GM10847 (cell line): ENCODE measurements around the gene SPATS2L.

Source experiments
- POLR2A ChIP-seq: IDR thresholded peaks from 2 replicates; pipeline ENCODE4 v1.6.1; 2011; ENCODE audit not compliant: insufficient read length; ENCODE audit errors: extremely low read depth

Gene SPATS2L

DNA sequence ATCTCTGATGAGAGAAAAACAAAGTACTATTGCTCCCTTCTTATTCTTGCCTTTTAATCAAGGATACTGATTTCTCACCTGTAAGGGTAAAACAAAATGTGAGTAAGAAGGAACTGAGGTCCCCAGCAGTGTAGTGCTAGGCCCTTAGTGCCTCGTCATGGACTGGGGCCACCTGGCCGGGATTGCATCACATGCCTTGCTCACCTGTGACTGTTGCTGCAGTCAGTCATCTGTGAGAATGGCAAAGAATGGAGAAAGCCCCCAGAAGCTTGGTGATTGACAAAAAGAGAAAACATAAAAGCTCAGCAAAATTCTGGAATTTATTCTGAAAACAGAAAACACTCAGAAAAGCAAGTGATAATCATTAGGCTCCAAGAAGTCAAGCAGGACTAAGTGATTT is 63.4 kb downstream of the SPATS2L start:
- TF ChIP-seq POLR2A = no peak

DNA sequence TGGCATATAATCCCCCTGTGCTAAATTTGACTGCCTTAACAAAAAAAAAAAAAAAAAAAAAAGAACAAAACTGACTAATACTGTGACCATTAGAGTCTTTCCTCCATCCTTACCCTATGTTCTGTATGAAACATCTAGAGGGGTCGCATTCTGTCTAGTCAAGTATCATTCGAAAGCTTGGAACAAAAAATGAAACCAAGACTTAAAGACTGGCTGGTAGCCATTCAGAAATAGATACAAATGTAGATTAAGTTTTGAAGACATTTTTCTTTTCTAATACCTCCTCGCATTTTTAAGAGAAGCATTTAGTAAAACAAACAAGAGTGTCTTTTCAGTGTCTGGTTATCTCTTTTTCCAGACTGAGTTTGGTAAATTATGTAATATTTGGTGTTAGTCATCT is 66.7 kb downstream of the SPATS2L start:
- TF ChIP-seq POLR2A = no peak

DNA sequence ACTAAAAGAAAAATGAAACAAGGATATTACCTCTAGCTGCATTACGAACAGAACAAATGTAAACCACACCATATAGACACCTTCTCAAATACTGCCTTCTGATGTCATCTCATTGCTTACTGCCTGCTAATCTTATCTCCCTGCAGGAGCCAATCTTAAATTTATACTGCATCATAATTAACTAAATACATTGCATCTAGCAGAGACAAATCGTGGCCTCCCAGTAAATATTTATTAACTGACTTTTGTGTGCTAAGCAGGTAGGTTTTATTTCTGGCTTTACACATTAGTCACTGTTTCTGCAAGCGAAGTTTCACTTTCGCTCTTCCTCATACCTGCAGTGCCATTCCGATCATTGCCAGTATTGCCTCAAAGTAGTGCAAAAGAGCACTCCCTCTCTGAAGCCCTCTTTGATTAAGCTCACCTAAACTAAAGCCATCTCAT is 67.5 kb downstream of the SPATS2L start:
- TF ChIP-seq POLR2A = no peak

DNA sequence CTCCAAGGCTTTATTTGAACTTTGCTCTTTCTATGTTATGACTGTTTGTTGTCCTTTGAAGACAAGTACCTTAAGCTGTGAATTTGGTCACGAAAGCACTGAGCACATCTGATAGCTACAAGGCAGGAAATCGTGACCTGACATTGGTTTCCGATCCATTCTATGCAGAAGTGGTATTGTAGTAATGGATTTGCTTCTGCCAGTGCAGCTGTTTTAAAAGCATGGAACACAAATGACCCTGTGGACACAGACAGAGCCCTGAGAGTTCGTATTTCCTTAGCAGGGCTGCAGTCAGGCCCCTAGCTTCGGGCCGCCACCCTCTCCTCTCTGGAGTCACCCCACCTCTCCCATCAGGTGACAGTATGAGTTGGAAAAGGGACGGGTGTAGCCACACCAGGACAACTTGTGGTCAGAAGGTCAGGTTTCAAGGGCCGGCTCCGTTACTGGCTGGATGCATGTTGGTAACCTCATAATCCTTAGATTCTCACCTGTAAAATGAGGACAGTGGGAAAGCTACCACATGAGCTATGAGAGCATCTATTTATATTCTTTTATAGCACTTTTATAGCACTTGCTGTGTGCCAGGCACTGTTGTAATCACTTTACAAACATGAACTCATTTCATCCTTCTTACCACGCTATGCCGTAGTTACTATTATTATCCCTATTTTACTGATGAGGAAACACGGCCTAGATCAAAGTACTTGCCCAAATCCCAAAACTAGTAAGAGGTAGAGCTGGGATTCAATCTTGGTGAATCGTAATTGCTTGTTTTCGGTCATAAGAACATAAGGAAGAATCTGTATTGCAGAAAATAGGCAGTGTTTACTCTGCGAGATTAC is 70.2 kb downstream of the SPATS2L start:
- no peak for TF ChIP-seq POLR2A

DNA sequence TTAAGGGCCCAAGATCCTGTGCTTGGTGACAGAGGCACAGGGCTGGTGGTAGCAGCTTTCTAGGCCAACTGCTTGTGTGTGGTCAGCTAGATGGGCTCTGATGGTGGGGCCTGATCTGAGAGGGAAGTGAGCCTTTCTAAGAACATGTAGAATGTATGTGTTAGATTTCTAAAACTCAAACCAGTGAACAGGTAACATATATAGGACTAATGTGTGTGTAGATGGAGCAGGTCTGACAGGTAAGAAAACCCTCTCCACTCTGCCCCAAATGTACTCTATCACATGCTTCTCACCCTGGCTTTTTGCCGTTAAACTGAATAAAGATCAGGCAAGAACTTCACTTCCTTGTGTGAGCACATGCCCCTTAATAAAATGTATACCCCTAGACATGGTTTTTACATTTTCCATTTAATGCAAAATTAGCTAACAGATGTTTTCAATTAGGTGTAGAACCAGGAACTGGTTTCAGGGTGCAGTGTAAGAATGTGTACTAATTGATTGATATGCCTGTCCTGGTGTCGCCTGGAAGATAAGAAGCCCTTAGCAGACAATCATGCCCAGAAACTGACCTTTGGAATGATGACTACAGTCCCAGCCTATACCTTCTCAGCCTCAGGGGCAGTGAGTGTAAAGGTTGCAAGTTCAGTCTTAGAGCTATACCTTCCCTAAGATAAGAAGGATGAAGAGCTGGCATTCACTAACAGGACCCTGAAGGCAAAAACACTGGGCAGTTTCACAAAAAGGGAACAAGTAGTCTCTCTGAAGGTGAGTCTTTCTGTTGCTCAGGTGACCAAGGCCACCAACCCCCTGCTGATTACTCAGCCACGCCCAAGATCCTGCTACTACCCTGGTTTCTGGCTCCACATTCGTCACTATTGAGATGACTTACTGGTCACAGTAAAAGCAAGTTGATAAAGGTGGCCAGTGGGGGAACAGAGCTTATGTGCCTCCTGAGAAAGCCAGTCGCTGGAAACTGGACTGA is 71.2 kb downstream of the SPATS2L start:
- no peak for TF ChIP-seq POLR2A

DNA sequence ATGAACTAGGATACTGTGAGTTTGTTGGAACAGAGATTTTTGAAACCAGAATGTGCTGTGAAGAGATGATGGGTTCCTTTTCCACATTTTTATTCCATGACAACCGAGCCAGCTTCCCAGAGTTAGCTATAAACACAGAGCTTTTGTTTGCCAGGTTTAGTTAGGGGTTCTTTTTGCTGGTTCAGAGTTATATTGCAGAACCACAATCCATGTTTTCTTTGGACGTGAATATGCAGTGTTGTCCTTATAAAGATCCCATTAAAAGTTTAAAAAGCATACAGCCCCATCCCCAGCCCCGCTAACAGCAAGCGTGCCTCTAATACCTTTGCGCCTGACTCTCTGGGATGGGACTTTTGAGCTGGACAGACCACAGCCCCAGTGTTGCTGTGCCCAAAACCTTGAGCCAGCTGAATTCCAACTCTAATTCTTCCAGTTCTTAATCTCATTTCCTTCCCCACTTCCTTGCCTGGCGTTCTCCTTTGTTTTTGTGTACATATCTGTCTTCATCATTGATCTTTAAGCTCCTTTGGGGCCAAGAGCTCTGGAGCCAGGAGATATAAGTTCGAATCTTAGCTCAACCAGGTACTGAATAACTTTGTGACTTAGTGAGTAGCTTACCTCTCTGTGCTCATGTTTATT is 72.3 kb downstream of the SPATS2L start:
- no peak for TF ChIP-seq POLR2A

DNA sequence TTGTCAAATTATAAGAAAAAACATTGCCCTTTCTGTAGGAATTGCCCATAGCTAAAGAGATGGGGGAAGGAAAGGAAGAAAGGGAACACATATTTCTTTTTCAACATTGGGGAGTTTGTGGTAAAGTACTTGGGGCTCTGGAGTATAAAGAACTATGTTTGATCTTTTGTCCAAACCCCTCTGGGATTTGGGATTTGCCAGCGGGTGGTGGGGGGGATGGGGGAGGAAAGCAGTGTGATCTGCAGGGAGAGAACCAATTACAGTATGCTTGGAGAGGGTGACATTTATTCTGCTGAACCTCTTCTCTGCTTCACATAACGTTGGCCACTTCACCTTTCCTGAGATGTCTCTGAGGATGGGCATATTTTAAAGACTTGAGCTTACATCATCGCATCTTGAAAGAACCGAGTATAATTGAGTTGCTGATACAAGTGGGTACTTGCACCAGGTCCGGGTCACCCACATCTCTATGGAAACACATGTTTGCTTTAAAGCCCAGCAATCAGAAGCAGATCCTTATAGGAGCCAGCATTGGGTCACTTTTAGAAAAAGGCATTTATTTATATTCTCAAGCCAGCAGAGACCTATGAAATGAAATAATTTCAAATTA is 73.1 kb downstream of the SPATS2L start:
- no peak for TF ChIP-seq POLR2A

DNA sequence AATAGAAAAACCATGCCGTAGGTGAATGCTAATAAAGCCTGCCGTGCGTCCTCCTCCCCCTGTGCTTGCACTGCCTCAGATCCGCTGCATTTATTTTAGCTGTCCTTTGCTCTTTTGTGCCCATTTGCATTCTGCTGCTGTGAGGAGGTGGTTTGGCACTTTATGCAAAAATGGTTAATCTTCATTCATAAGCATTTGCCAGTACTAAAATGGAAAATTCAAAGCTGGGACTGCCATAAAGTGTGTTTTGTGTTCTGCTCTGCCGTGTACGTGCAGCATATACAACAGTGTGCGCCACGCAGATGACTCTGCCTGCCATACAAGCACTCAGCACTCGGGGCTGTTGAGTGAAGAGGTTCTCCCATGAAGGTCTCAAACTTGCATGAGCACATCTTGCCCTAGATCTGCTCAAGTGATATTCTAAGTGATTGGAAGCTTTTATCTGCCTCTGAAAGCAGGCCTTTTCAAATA is 73.6 kb downstream of the SPATS2L start:
- no peak for TF ChIP-seq POLR2A

DNA sequence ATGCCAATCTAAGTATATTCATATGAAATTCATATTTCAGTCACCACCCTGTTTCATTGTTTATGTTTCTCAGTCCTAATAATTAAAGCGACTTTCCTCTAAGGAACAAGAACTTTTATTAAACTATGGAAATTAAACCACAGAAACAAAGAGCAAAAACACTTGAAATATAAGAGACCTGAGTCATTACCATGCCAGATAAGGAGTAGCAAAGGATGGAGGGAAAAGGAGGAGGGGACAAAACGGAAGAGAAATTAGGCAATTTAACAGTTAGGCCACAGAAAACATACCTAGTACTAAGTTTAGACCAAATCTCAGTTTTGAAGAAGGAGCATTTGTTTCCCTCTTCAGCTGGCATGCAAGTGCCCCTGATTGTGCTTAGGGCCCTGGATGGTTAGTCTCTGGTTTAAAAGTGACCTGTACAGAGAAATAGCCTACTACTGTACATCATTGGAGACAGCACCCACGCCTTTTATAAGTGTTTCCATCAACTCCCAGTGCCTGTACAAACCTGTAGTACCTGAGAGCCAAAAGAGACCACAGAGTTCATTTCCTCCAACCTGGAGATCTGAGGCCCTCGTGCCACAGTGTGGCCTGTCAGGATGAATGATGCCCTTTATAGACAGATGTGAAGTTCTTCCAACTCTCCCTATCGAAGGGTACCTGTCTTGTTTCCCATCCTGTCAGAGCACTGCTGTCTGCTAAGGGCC is 74.5 kb downstream of the SPATS2L start:
- no peak for TF ChIP-seq POLR2A

DNA sequence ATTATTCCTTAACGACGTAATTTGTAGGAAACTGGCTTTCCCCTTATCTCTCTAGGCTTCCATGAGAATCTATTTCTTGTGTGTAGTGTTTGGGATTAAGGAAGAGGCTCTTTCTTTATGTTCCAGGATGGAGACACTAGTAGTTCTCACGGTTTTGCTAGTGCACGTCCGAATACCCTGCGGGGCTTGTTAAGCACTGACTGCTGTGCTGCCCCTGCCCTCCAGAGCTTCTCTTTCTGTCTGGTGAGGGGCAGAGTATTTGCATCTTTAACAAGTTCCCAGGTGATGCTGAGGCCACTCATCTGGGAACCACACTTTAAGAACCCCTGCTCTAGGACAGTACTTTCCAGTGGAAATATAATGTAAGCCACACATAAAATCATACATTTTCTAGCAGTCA is 76.4 kb downstream of the SPATS2L start:
- no peak for TF ChIP-seq POLR2A

DNA sequence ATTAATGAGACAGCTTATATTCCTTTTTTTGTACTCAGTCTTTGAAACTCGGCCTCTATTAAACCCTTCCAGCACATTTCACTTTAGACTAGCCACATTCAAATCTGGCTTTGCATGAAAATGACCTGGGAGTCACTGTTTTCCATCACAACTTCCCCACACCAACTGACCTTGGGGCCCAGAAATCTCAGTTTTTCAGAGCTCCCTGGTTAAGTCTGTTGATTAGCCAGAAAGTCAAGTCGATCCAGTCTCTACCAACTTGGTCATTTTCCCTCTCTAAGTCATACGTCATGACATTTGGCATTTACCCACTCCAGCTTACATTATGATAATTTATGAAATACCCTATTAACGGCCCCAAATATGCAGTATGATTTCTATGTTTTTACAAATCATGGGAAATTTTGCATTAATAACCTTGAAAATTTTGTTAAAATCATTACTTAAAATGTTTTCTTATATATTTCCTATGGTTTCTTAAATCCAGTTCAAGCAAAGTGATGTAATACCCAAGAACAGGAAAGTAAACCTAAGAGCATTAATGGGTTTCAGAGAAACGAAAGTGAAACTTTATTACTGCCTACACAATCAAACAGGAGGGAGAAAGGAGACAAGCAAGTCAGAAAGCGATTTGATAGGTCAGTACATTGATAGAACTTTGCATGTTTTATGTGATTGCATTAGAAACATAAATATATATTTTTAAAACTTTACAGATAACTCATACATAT is 77.1 kb downstream of the SPATS2L start:
- no peak for TF ChIP-seq POLR2A

DNA sequence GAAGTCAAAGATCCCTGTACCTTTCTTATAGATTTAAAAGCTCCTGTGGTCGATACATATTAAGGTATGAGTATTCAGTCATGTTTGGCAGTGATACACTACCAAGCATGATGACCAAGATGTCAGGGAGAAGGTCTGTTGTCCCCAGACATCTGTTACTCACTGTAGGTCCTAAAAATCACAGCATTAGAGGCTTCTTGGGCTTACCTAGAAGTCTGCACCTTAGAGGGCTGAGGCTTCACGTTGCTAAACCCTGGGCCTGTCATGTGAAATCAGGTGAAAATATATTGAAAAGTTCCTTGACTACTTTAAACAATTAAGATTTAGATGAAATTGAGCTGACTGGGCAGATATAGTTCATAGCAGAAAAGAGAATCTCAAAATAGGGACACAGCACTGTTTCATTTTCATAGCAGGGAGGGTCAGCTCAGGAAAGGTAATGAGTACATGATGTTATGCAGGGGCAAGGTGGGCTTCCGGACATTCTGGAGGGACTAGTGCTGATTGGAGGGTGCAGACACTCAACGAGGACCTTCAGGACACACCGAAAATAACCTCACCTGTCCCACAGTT is 78.7 kb downstream of the SPATS2L start:
- no peak for TF ChIP-seq POLR2A

DNA sequence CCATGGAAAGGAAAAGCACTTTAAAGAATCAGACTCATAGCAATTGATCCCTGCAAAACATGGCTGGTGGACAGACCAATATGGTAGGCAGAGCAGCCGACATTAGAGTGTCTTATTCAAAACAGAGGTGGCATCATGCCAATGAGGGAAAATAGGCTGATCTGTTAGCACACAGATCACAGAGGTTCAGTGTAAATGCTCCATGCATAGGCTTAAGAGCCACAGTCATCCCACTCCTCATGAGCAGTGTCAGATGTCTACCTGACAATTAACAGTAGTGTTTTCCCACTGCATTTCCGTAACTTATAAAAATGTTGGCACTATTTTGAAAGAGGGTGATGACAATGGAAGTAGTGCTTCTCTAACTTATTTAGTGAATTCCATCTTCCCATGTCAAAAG is 86.7 kb downstream of the SPATS2L start:
- no peak for TF ChIP-seq POLR2A
